OCI-LY1 (cell line): ENCODE data around the gene C17orf78.
"Not testable (repeated sequence)": the region's sequence is repeated elsewhere in the genome, so short reads cannot be mapped to it uniquely, and the experiment has no call there.

ENCODE experiments used
- EZH2 ChIP-seq: fragments of 200-600 bp; sonication (generic), shearing (Covaris generic); IDR thresholded peaks from 2 replicates; pipeline ENCODE4 v1.8.0; 2017; ENCODE audit warnings: borderline replicate concordance, mixed run types, mild to moderate bottlenecking, antibody characterized with exemption, low read length, moderate library complexity, mixed read lengths
- TF ChIP-seq, protein P1 (sequence below): fragments of 200-600 bp; sonication (generic), shearing (Covaris generic); IDR thresholded peaks from 2 replicates; pipeline ENCODE4 v1.5.1; 2017; ENCODE audit warnings: mild to moderate bottlenecking, antibody characterized with exemption, low read length, moderate library complexity, mixed read lengths

DNA sequence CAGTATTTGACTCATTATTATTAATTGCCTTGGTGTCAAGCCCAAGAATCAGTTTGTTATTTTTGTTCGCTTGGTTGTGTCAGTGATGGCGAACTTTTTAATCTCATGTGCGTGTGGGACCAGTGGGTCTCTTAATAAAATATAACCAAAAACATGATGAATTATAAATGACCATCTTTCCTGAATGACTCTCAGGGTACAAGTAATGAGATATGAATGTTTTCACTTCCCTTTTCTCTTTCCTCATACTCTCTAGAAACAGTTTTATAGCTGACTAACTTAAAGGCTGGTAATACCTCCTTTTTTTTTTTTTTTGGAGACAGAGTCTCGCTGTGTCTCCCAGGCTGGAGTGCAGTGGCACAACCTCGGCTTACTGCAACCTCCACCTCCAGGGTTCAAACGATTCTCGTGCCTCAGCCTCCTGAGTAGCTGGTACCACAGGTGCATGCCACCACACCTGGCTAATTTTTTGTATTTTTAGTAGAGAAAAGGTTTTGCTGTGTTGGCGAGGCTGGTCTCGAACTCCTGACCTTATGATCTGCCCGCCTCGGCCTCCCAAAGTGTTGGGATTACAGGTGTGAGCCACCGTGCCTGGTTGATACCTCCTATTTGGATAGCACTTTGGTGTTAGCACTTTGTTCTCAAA, 65.7 kb downstream of the C17orf78 start:
- TF ChIP-seq, protein P1, sequence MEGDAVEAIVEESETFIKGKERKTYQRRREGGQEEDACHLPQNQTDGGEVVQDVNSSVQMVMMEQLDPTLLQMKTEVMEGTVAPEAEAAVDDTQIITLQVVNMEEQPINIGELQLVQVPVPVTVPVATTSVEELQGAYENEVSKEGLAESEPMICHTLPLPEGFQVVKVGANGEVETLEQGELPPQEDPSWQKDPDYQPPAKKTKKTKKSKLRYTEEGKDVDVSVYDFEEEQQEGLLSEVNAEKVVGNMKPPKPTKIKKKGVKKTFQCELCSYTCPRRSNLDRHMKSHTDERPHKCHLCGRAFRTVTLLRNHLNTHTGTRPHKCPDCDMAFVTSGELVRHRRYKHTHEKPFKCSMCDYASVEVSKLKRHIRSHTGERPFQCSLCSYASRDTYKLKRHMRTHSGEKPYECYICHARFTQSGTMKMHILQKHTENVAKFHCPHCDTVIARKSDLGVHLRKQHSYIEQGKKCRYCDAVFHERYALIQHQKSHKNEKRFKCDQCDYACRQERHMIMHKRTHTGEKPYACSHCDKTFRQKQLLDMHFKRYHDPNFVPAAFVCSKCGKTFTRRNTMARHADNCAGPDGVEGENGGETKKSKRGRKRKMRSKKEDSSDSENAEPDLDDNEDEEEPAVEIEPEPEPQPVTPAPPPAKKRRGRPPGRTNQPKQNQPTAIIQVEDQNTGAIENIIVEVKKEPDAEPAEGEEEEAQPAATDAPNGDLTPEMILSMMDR = not testable (repeated sequence)
- TF ChIP-seq EZH2 = not testable (repeated sequence)
